ENCODE measurements around the gene NOL9. TPM values are rescaled to one million over a fixed set of nuclear protein-coding genes. Genes with fewer than 3 reads are reported as not detected.
A peak's percentile ranks its signal among the peaks of the same experiment; 100 is the strongest.

NOL9 gene
- total and polyA plus RNA-seq, 2 of the 13 experiments (the other 11 are each of a cell fraction or from before 2014, with no cell fraction given) = 18.0 to 24.7 TPM

DNA sequence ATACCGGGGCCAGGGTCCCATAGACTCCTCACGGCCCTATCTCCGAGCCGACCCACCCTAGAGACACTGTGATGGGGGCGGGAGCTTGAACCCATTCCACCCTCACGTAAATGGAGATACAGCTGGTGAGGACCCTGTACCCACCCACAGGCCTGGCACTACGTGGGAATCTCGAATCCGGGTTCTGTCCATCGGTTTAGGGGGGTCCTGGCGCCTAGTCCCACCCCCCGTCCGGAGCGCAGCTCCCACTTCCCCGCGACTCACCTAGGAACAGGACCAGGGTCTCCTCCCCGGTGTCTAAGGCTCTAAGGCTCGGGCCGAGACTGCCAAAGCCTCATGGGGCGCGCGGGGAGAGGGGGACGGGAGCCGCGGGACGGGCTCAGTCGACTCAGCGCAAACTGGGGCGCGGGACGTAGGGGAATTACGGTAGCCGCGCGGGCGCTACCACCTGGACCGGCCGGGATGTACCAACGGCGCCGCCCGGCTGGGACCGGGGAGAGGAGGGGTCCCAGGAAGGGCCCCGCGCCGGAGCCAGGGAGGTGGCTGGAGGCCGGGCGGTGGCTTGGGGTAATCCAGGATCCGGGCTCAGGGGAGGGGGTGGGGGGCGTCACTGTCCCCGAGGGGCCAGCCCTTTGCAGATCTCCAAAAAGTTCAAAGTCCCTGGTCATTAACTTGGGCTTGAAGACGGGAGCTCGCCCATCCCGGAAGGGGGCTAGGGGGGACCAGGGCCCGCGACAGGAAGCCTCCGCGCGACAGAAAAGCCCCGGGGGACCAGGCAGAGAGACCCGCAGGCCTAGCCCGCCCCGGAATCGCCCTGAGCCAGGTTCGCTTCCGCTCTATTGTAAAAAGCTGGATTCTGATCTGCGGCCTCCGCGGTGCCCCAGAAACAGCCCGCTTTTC is 63.9 kb downstream of the NOL9 start (continued):
- TF ChIP-seq, protein P1, sequence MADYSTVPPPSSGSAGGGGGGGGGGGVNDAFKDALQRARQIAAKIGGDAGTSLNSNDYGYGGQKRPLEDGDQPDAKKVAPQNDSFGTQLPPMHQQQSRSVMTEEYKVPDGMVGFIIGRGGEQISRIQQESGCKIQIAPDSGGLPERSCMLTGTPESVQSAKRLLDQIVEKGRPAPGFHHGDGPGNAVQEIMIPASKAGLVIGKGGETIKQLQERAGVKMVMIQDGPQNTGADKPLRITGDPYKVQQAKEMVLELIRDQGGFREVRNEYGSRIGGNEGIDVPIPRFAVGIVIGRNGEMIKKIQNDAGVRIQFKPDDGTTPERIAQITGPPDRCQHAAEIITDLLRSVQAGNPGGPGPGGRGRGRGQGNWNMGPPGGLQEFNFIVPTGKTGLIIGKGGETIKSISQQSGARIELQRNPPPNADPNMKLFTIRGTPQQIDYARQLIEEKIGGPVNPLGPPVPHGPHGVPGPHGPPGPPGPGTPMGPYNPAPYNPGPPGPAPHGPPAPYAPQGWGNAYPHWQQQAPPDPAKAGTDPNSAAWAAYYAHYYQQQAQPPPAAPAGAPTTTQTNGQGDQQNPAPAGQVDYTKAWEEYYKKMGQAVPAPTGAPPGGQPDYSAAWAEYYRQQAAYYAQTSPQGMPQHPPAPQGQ (CRISPR knock-in tag; IDR thresholded peaks at IDR 0.05; ENCODE audit: borderline replicate concordance) = no peak
- 0 out of 2 replicates have a peak, but pooled peaks have one; percentile 34 for TF ChIP-seq RFXAP (CRISPR knock-in tag; IDR thresholded peaks at IDR 0.05; ENCODE audit: borderline replicate concordance)
- TF ChIP-seq POLR2G (IDR thresholded peaks at IDR 0.05; ENCODE audit: low read depth, low read length) = peak; percentile 50
- no peak for TF ChIP-seq ZNF839 (CRISPR knock-in tag; IDR thresholded peaks at IDR 0.05; ENCODE audit: borderline replicate concordance)
- TF ChIP-seq, protein P2, sequence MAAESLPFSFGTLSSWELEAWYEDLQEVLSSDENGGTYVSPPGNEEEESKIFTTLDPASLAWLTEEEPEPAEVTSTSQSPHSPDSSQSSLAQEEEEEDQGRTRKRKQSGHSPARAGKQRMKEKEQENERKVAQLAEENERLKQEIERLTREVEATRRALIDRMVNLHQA (CRISPR knock-in tag; IDR thresholded peaks at IDR 0.05) = no peak
- TF ChIP-seq MAFG (CRISPR knock-in tag; IDR thresholded peaks at IDR 0.05) = no peak
- TF ChIP-seq, protein P3, sequence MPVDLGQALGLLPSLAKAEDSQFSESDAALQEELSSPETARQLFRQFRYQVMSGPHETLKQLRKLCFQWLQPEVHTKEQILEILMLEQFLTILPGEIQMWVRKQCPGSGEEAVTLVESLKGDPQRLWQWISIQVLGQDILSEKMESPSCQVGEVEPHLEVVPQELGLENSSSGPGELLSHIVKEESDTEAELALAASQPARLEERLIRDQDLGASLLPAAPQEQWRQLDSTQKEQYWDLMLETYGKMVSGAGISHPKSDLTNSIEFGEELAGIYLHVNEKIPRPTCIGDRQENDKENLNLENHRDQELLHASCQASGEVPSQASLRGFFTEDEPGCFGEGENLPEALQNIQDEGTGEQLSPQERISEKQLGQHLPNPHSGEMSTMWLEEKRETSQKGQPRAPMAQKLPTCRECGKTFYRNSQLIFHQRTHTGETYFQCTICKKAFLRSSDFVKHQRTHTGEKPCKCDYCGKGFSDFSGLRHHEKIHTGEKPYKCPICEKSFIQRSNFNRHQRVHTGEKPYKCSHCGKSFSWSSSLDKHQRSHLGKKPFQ (CRISPR knock-in tag; IDR thresholded peaks at IDR 0.05; ENCODE audit: insufficient replicate concordance) = peak; percentile 25
- TF ChIP-seq ZFP36L2 (CRISPR knock-in tag; IDR thresholded peaks at IDR 0.05) = no peak
- peak; percentile 18; the same call in 1 of the 2 replicates for TF ChIP-seq RXRB (CRISPR knock-in tag; IDR thresholded peaks at IDR 0.05; ENCODE audit: borderline replicate concordance)
- TF ChIP-seq, protein P4, sequence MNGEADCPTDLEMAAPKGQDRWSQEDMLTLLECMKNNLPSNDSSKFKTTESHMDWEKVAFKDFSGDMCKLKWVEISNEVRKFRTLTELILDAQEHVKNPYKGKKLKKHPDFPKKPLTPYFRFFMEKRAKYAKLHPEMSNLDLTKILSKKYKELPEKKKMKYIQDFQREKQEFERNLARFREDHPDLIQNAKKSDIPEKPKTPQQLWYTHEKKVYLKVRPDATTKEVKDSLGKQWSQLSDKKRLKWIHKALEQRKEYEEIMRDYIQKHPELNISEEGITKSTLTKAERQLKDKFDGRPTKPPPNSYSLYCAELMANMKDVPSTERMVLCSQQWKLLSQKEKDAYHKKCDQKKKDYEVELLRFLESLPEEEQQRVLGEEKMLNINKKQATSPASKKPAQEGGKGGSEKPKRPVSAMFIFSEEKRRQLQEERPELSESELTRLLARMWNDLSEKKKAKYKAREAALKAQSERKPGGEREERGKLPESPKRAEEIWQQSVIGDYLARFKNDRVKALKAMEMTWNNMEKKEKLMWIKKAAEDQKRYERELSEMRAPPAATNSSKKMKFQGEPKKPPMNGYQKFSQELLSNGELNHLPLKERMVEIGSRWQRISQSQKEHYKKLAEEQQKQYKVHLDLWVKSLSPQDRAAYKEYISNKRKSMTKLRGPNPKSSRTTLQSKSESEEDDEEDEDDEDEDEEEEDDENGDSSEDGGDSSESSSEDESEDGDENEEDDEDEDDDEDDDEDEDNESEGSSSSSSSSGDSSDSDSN (CRISPR knock-in tag; IDR thresholded peaks at IDR 0.05) = peak; percentile 86
- TF ChIP-seq ZBTB8A (CRISPR knock-in tag; IDR thresholded peaks at IDR 0.05; ENCODE audit: borderline replicate concordance, low read depth) = no peak
- TF ChIP-seq ELF1 (CRISPR knock-in tag; IDR thresholded peaks at IDR 0.05) = peak; percentile 61; the same call in 1 of the 2 replicates
- TF ChIP-seq, protein P5, sequence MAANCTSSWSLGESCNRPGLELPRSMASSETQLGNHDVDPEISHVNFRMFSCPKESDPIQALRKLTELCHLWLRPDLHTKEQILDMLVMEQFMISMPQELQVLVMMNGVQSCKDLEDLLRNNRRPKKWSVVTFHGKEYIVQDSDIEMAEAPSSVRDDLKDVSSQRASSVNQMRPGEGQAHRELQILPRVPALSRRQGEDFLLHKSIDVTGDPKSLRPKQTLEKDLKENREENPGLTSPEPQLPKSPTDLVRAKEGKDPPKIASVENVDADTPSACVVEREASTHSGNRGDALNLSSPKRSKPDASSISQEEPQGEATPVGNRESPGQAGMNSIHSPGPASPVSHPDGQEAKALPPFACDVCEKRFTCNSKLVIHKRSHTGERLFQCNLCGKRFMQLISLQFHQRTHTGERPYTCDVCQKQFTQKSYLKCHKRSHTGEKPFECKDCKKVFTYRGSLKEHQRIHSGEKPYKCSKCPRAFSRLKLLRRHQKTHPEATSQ (CRISPR knock-in tag; IDR thresholded peaks at IDR 0.05; ENCODE audit: borderline replicate concordance) = no peak
- TF ChIP-seq, protein P6, sequence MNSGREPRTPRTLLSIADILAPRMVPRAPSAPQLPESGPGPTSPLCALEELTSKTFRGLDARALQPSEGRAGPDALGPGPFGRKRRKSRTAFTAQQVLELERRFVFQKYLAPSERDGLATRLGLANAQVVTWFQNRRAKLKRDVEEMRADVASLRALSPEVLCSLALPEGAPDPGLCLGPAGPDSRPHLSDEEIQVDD (CRISPR knock-in tag; IDR thresholded peaks at IDR 0.05; ENCODE audit: borderline replicate concordance) = no peak
- peak; percentile 70 for TF ChIP-seq ZSCAN29 (CRISPR knock-in tag; conservative IDR thresholded peaks at IDR 0.05)
- no peak for TF ChIP-seq ZSCAN21 (CRISPR knock-in tag; IDR thresholded peaks at IDR 0.05; ENCODE audit: borderline replicate concordance)
- TF ChIP-seq ZNF205 (CRISPR knock-in tag; IDR thresholded peaks at IDR 0.05) = peak; percentile 19
